Body of pancreas (tissue), 4 donors: ENCODE data around the gene HOXA9.

Experiments
- POLR2A ChIP-seq, 3 donors: fragments of 450-650 bp; IDR thresholded peaks; one replicate each; pipeline ENCODE4 v1.6.1; 2016; ENCODE audit warnings: antibody characterized with exemption in 3 of 3, mild to moderate bottlenecking in 2 of 3
- TF ChIP-seq, protein P1 (sequence below), 7 experiments: fragments of 450-650 bp in 4 of 7; fragments of 200-600 bp in 3 of 7; sonication (generic) in 3 of 7; IDR thresholded peaks; one replicate each; pipeline ENCODE4 v1.5.1; 2016 to 2019; ENCODE audit warnings: antibody characterized with exemption in 7 of 7

DNA sequence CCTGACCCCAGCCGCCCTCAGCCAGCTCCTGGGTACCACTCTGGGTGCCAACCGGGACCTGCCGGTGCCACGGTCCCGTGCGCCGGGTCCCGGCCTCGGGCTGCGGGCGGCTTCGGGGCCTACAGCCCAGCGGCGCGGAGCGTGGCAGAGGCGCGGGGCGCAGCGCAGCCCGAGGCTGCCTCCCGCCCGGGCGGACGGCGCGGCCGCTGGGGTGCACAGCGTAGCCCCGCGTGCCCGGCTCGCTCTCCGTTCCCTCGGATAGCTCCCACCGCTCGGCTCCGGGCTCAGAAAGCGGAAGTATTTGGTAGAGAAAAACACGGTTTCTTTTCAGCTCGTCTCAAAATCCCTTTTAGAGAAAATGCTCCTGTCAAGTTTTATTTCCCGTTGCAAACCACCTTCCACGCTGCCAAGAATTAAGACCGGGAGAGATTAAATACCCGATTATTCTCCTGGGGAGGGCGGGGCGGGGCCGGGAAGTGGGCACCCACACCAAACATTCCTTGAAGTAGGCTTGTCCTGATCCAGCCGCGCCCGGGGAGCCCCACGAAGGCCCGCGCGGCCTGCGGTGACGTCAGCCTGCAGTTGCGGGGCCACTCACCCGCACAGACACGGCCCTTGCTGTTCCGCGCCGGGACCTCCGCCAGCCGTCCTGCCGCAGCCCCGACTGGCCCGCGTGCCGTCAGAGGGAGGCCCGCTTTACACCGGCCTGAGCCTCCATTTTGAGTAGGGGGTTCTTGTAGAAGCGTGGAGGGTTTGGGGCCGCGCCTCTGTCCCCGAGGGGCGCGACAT is 27.4 kb upstream of the HOXA9 start:
- TF ChIP-seq, protein P1, sequence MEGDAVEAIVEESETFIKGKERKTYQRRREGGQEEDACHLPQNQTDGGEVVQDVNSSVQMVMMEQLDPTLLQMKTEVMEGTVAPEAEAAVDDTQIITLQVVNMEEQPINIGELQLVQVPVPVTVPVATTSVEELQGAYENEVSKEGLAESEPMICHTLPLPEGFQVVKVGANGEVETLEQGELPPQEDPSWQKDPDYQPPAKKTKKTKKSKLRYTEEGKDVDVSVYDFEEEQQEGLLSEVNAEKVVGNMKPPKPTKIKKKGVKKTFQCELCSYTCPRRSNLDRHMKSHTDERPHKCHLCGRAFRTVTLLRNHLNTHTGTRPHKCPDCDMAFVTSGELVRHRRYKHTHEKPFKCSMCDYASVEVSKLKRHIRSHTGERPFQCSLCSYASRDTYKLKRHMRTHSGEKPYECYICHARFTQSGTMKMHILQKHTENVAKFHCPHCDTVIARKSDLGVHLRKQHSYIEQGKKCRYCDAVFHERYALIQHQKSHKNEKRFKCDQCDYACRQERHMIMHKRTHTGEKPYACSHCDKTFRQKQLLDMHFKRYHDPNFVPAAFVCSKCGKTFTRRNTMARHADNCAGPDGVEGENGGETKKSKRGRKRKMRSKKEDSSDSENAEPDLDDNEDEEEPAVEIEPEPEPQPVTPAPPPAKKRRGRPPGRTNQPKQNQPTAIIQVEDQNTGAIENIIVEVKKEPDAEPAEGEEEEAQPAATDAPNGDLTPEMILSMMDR (IDR thresholded peaks at IDR 0.05), result no peak
- no peak for TF ChIP-seq POLR2A (IDR thresholded peaks at IDR 0.05)
